22Rv1 (cell line): ENCODE results near the gene DMD.

Source experiments
- CTCF ChIP-seq: fragments of 450-650 bp; IDR thresholded peaks from 2 replicates; pipeline ENCODE4 v1.5.1; 2017; ENCODE audit warnings: mild to moderate bottlenecking
- ZFX ChIP-seq: fragments of 450-650 bp; IDR thresholded peaks from 2 replicates; pipeline ENCODE4 v1.6.1; 2017; ENCODE audit warnings: antibody characterized with exemption, borderline replicate concordance

- TF ChIP-seq CTCF, result no peak
- no peak for TF ChIP-seq ZFX
Observed at GRCh38 chrX:31697294-31697916, 1513.9 kb downstream of the DMD start.
